ENCODE measurements around the gene PLAAT2. TPM values are rescaled to one million over a fixed set of nuclear protein-coding genes. Genes with fewer than 3 reads are reported as not detected.

Gene PLAAT2
- total RNA-seq, 1 donor from 2014 or later: not detected

GRCh38 chr11:63558459-63559157 is 4.6 kb downstream of the PLAAT2 start:
- DNase-seq (ENCODE audit: extremely low spot score in 2 of 2): no peak

GRCh38 chr11:63557570-63557969 is 5.6 kb downstream of the PLAAT2 start:
- no peaks in the 10 kb centered on the region for H3K9me3 ChIP-seq
- H3K27me3 ChIP-seq: no peaks in the 10 kb centered on the region
- H3K4me3 ChIP-seq: no peak overlapping the region
- no peak for TF ChIP-seq CTCF (IDR thresholded peaks at IDR 0.05)
- TF ChIP-seq POLR2A (IDR thresholded peaks at IDR 0.05): no peak
- no peak for TF ChIP-seq POLR2AphosphoS5 (IDR thresholded peaks at IDR 0.05; ENCODE audit: insufficient read depth in 1 of 2, low read depth in 1 of 2)
- peaks cover 7% of the 10 kb centered on the region for H3K4me1 ChIP-seq
- intact Hi-C loops (cut with DNase I): no loop called here
- no peak for DNase-seq (ENCODE audit: extremely low spot score in 2 of 2)
- H3K27ac ChIP-seq: no peak overlapping the region
- no peaks in the 10 kb centered on the region for H3K36me3 ChIP-seq

More at GRCh38 chr11:63558459-63559157, 4.6 kb downstream of the PLAAT2 start:
- Histone ChIP-seq H3K27me3 (no peaks in the 10 kb centered on the region), H3K27ac (no peak overlapping the region), H3K9me3 (no peaks in the 10 kb centered on the region), H3K4me1 (peaks cover 7% of the 10 kb centered on the region), H3K4me3 (no peak overlapping the region), H3K36me3 (no peaks in the 10 kb centered on the region)
- TF ChIP-seq POLR2AphosphoS5 (IDR thresholded peaks at IDR 0.05; ENCODE audit: insufficient read depth in 1 of 2, low read depth in 1 of 2): no peak
- no peak for TF ChIP-seq CTCF (IDR thresholded peaks at IDR 0.05)
- no peak for TF ChIP-seq POLR2A (IDR thresholded peaks at IDR 0.05)
- intact Hi-C loops (cut with DNase I): no loop called here

DNA sequence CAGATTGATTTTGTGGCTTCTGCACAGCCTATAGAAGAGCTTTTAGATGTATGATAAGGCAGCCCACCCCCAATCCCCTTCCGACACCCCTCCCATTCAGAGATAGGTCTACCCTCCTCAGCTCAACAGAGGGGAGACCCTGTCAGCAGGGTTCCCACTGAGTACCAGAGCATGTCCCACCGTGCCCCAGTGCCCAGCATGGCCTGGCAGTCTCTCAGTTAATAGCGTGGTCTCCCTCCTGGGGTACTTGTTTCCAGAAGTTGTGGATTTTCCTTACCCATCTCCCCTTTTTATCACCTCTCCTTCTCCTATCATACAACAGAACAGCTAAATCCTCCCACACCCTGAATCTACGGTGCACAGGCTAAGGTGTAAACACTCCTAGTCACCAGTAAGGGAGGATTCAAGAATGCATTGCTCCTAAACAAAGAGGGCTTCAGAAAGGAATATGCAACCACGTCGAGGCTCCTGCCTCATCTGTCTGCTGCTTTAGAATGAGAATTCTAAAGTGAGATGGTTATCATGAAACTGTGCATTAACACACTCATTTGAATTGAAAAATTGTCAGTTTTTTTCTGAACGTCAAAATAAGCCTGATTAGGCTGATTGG is 6.7 kb downstream of the PLAAT2 start:
- no peaks in the 10 kb centered on the region for H3K36me3 ChIP-seq
- peaks cover 7% of the 10 kb centered on the region for H3K4me1 ChIP-seq
- H3K27me3 ChIP-seq: no peaks in the 10 kb centered on the region
- TF ChIP-seq CTCF (IDR thresholded peaks at IDR 0.05) (no peak), POLR2AphosphoS5 (IDR thresholded peaks at IDR 0.05; ENCODE audit: insufficient read depth in 1 of 2, low read depth in 1 of 2) (no peak), POLR2A (IDR thresholded peaks at IDR 0.05) (no peak)
- no peak for DNase-seq (ENCODE audit: extremely low spot score in 2 of 2)
- H3K4me3 ChIP-seq: no peak overlapping the region
- H3K27ac ChIP-seq: no peak overlapping the region
- H3K9me3 ChIP-seq: no peaks in the 10 kb centered on the region
- intact Hi-C loops (cut with DNase I): no loop called here

DNA sequence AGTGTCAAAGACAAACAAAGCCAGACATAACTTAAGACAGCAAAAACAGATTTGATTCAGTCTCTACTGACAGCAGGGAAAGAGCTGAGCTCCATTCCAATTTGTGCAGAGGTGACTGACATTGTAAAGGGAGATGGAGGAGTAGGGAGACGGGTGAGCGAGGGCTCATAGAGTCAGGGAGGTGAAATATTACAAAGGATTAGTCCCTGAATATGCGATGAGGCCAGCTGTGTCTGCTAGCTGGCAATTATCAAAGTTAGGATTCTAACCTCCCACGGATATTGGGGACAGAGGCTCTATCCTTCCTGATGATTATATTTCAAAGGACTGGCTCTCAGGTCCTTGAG is 8.3 kb downstream of the PLAAT2 start:
- intact Hi-C loops (cut with DNase I): no loop called here
- Histone ChIP-seq H3K9me3 (no peaks in the 10 kb centered on the region), H3K27ac (no peak overlapping the region), H3K4me3 (no peak overlapping the region), H3K27me3 (no peaks in the 10 kb centered on the region), H3K4me1 (no peaks in the 10 kb centered on the region), H3K36me3 (no peaks in the 10 kb centered on the region)
- DNase-seq (ENCODE audit: extremely low spot score in 2 of 2): no peak
- TF ChIP-seq POLR2A (IDR thresholded peaks at IDR 0.05): no peak
- no peak for TF ChIP-seq POLR2AphosphoS5 (IDR thresholded peaks at IDR 0.05; ENCODE audit: insufficient read depth in 1 of 2, low read depth in 1 of 2)
- no peak for TF ChIP-seq CTCF (IDR thresholded peaks at IDR 0.05)

- Histone ChIP-seq H3K36me3 (no peaks in the 10 kb centered on the region), H3K9me3 (no peaks in the 10 kb centered on the region), H3K27me3 (no peaks in the 10 kb centered on the region), H3K4me3 (no peak overlapping the region), H3K27ac (no peak overlapping the region), H3K4me1 (no peaks in the 10 kb centered on the region)
- DNase-seq (ENCODE audit: extremely low spot score in 2 of 2): no peak
- TF ChIP-seq POLR2A (IDR thresholded peaks at IDR 0.05) (no peak), CTCF (IDR thresholded peaks at IDR 0.05) (no peak), POLR2AphosphoS5 (IDR thresholded peaks at IDR 0.05; ENCODE audit: insufficient read depth in 1 of 2, low read depth in 1 of 2) (no peak)
- intact Hi-C loops (cut with DNase I): no loop called here
These were observed 9.4 kb downstream of the PLAAT2 start for GRCh38 chr11:63553759-63554158.

All from vagina (tissue), 2 donors.